ENCODE measurements around the gene DNM3. TPM values are rescaled to one million over a fixed set of nuclear protein-coding genes. Genes with fewer than 3 reads are reported as not detected.
"Not testable (repeated sequence)": the region's sequence is repeated elsewhere in the genome, so short reads cannot be mapped to it uniquely, and the experiment has no call there.

The DNM3 gene
- total RNA-seq, 1 donor from 2014 or later = 2.1 TPM

DNA sequence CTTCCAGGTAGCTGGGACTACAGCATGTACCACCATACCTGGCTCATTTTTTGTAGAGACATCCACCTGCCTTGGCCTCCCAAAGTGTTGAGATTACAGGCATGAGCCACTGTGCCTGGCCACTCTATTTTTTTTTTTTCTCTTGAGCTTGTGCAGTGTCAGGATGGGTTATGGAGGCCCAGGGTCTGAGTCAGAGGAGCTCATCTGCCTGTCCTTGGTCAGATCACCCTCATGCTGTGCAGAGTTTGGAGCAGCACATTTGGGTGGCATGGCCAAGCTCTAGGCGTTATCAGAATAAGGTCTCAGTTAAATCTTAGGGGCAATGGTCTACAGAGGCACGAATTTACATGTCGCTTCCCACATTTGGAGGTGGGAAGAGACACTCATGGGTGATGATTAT lies 43.0 kb upstream of the DNM3 start:
- TF ChIP-seq, protein P1, sequence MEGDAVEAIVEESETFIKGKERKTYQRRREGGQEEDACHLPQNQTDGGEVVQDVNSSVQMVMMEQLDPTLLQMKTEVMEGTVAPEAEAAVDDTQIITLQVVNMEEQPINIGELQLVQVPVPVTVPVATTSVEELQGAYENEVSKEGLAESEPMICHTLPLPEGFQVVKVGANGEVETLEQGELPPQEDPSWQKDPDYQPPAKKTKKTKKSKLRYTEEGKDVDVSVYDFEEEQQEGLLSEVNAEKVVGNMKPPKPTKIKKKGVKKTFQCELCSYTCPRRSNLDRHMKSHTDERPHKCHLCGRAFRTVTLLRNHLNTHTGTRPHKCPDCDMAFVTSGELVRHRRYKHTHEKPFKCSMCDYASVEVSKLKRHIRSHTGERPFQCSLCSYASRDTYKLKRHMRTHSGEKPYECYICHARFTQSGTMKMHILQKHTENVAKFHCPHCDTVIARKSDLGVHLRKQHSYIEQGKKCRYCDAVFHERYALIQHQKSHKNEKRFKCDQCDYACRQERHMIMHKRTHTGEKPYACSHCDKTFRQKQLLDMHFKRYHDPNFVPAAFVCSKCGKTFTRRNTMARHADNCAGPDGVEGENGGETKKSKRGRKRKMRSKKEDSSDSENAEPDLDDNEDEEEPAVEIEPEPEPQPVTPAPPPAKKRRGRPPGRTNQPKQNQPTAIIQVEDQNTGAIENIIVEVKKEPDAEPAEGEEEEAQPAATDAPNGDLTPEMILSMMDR (conservative IDR thresholded peaks at IDR 0.05) = no peak
- Mint-ChIP-seq H3K4me3 (no peak overlapping the region), H3K36me3 (peaks cover 5% of the 10 kb centered on the region), H3K27me3 (no peaks in the 10 kb centered on the region), H3K9me3 (no peaks in the 10 kb centered on the region), H3K27ac (no peak overlapping the region), H3K4me1 (ENCODE audit: unreplicated experiment) (peaks cover 9% of the 10 kb centered on the region)
- DNase-seq (ENCODE audit: extremely low spot score, unreplicated experiment) = no peak

DNA sequence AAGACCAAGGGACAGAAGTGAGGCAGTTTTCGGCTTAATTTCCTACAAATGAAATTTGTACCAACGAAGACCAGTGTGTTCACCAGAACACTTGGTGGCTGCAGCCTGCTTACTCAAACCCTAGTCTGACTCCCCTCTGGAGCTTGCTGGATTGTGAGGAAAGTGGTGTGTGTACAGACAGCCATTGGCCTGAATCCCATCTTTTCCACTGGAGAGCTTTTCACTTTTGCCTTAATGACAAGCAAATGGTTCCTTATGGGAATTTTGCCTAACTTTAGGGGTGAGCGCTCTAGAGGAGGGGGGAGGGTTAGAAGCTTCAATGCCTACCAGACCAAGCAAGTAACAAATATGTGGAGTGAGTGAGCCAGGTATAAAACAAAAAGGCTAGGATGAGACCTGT lies 42.5 kb upstream of the DNM3 start:
- H3K4me1 Mint-ChIP-seq (ENCODE audit: unreplicated experiment) = peaks cover 9% of the 10 kb centered on the region
- no peak overlapping the region for H3K27ac Mint-ChIP-seq
- H3K27me3 Mint-ChIP-seq = no peaks in the 10 kb centered on the region
- H3K9me3 Mint-ChIP-seq = no peaks in the 10 kb centered on the region
- no peak for DNase-seq (ENCODE audit: extremely low spot score, unreplicated experiment)
- TF ChIP-seq, protein P1 (conservative IDR thresholded peaks at IDR 0.05) = no peak
- H3K4me3 Mint-ChIP-seq = no peak overlapping the region
- H3K36me3 Mint-ChIP-seq = peaks cover 5% of the 10 kb centered on the region

DNA sequence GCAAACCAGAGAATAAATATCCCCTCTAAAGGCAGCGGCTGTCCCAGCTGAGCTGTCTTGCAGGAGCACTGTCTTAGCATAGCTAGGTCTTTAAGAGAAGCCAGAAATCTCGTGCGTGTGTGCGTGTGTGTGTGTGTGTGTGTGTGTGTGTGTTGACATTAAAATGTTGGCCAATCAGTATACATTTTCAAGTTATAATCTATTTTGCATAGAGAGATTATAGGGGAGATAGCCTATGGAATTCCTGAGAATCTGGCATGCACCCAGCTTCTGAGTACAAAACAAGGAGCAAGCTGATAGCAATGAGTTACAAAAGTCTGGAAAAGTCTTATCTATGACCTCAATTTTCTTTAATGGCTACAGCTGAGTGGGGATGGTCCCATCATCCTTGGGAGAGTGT lies 42.1 kb upstream of the DNM3 start:
- H3K36me3 Mint-ChIP-seq = peaks cover 5% of the 10 kb centered on the region
- DNase-seq (ENCODE audit: extremely low spot score, unreplicated experiment) = no peak
- TF ChIP-seq, protein P1 (conservative IDR thresholded peaks at IDR 0.05) = no peak
- H3K9me3 Mint-ChIP-seq = no peaks in the 10 kb centered on the region
- no peaks in the 10 kb centered on the region for H3K27me3 Mint-ChIP-seq
- peaks cover 9% of the 10 kb centered on the region for H3K4me1 Mint-ChIP-seq (ENCODE audit: unreplicated experiment)
- H3K4me3 Mint-ChIP-seq = no peak overlapping the region
- no peak overlapping the region for H3K27ac Mint-ChIP-seq

DNA sequence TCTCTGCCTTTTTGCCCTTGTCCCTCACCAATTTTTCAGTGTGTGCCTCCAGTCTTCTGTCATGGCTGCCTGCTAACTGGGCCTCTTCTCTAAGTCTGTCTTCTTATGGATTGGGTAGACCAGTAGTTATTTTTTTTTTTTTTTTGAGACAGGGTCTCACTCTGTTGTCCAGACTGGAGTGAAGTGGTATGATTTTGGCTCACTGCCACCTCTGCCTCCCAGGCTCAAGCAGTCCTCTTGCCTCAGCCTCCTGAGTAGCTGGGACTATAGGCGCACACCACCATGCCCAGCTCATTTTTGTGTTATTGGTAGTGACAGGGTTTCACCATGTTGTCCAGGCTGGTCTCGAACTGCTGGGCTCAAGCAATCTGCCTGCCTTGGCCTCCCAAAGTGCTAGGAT lies 41.6 kb upstream of the DNM3 start:
- not testable (repeated sequence) for H3K4me1 Mint-ChIP-seq (ENCODE audit: unreplicated experiment); H3K27ac Mint-ChIP-seq; H3K36me3 Mint-ChIP-seq; H3K4me3 Mint-ChIP-seq; H3K9me3 Mint-ChIP-seq; H3K27me3 Mint-ChIP-seq; DNase-seq (ENCODE audit: extremely low spot score, unreplicated experiment)

DNA sequence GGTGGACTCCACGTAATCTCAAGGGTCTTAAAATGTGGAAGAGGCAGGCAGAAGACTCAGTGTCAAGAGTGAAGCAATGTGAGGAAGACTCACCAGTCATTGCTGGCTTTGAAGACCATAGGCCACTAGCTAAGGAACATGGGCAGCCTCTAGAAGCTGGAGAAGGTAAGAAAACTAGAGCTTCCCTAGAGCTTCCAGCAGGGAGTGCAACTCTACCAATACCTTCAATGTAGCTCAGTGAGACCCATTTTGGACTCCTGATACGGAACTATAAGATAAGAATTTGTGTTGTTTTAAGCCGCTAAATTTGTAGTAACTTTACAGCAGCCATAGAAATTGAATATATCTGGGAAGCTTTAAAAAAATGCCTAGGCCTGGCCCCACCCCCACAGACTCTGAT lies 41.0 kb upstream of the DNM3 start:
- H3K27me3 Mint-ChIP-seq = no peaks in the 10 kb centered on the region
- H3K27ac Mint-ChIP-seq = no peak overlapping the region
- H3K36me3 Mint-ChIP-seq = peaks cover under 1% of the 10 kb centered on the region

DNA sequence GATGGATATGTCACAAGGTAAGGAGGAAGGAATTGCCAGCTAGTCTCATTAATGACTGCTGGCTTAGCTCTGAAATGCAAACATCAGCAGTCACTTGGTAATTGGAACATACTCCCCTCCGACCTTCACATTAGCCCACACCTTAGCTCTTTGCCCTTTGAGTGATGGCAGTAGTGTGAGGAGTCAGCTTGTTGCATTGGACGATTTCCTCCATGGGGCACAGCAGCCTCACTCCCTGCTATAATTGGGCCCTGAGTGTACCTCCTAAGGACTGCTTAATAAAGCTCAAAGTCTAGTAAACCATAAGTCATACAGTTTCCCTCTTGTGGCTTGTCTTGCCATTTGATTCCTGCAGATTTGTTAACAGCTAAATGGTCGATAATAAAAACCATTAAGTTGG lies 40.4 kb upstream of the DNM3 start:
- peaks cover 9% of the 10 kb centered on the region for H3K4me1 Mint-ChIP-seq (ENCODE audit: unreplicated experiment)
- no peak for DNase-seq (ENCODE audit: extremely low spot score, unreplicated experiment)
- no peaks in the 10 kb centered on the region for H3K27me3 Mint-ChIP-seq
- no peaks in the 10 kb centered on the region for H3K36me3 Mint-ChIP-seq
- H3K4me3 Mint-ChIP-seq = no peak overlapping the region
- H3K27ac Mint-ChIP-seq = no peak overlapping the region
- TF ChIP-seq, protein P1 (conservative IDR thresholded peaks at IDR 0.05) = no peak
- H3K9me3 Mint-ChIP-seq = no peaks in the 10 kb centered on the region

More for the DNA sequence above, 41.0 kb upstream of the DNM3 start:
- Mint-ChIP-seq H3K4me1 (ENCODE audit: unreplicated experiment) (peaks cover 9% of the 10 kb centered on the region), H3K9me3 (no peaks in the 10 kb centered on the region), H3K4me3 (no peak overlapping the region)
- no peak for DNase-seq (ENCODE audit: extremely low spot score, unreplicated experiment)
- TF ChIP-seq, protein P1 (conservative IDR thresholded peaks at IDR 0.05) = no peak
